NCI-H1105 (cell line): ENCODE measurements around the gene KIF21B.
A peak's percentile ranks its signal among the peaks of the same experiment; 100 is the strongest.

ENCODE experiments used
- DNase-seq: peaks from one replicate; lab custom pipeline; 2025; lab: John Stamatoyannopoulos, UW

The KIF21B gene

DNA sequence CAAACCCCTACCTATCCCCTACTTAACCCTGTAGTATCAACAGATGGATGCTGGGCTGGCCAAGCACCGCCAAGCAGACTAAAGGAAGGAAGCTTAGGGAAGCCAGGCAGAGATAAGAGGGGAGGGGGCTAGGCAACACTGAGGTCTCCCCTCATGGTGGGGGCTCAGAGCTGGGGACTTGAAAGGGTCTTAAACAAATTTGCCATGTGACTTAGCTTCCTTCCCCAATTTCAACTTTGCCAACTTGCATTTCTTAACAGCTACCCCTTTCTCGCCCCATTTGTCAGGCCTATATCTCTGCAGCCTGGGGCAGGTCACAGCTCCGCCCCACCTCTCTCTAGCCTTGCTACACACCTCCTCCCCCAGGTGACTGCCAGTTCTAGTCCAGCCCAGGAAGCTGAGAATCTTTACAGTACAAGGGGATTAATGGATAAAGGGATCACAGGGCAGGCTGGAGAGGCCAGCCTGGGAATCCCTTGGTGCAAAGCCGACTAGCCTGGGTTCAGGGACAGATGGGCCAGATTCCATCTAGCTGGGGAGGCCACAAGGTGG, 3.4 kb downstream of the KIF21B start:
- no peak for DNase-seq

DNA sequence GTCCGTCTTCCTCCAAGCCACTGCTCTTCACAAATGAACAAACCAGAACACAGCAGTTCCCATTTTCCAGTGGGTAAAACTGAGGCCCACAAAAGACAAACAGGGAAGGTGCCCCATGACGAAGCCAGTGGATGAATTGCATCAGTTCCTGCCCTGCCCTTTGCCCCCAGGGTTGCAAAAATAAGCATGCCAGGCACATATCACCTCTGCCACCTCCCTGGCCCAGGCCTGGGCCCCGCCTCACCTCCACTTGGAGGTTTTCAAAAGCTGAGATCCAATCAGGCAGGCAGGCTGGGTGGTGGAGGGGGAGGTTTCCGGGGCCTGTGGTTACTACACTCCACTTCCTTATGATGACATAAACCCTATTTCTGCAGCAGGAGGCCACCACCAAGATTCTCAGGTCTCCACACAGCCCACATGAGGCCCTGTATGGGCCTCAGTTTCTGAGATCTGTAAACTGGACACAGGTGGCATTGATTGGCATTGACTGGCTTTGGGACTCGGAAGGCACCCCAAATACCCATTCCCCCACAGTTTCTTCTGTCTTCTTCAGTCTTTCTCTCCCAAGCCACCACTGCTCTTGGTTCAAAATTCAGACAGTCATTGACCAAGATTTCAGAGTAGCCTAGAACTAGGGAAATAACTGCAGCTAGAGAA, 4.1 kb downstream of the KIF21B start:
- DNase-seq = no peak

DNA sequence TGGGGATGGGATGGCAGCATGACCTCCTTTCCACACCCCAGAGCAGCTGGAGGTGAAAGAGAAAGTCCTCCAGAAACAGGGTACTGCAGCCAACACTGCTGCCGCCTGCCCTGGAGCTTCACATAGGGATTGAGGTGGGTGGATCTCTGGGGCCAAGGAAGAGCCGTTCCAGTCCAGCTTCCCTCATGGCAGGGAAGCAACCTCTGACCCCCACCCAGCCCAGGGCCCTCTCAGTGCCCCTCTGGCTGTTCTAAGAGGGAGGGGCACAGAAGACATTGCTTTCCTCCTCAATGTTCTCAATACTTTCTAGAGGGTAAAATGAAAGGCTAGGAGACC, 5.7 kb downstream of the KIF21B start:
- no peak for DNase-seq

DNA sequence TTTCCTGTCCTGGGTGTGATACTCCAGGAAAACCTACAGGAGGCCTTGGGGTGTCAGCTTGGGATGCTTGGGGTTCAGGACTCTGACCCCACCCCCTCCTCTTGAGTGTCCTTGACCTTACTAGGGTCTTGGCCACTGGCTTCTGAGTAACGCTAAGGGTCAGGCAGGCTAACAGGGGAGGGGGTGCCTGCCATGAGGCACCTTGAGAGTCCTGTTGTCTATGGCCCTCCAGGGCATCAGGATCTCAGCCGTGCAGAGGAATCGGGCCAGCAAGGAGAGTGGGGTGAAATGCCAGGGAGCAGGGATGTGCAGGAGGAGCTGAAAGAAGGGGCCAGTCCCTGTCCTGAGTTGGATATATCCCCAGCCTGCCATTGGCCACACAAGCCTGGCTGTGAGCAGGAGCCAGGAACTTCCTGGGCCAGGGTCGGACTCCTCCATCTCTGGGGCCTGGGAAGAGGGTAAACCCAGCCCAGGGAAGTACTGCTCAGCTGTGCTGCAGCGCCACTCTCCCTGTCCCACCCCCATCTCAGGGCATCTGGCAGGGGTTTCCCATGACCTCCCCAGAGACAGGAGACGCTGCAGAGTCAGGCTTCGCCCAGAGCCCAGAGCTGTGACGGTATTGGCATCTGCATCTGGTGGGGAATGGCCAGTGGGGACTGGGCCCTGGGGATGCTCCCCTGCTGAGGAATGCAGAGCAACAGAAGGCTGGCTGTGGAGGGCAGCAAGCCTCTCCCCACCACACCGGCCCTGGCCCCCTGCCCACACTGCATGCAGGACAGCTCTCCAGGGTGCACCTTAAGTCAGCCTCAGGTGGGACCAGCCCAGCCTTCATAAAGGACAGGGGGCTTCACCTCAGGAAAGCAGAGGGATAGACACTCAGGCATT, 6.3 kb downstream of the KIF21B start:
- no peak for DNase-seq

DNA sequence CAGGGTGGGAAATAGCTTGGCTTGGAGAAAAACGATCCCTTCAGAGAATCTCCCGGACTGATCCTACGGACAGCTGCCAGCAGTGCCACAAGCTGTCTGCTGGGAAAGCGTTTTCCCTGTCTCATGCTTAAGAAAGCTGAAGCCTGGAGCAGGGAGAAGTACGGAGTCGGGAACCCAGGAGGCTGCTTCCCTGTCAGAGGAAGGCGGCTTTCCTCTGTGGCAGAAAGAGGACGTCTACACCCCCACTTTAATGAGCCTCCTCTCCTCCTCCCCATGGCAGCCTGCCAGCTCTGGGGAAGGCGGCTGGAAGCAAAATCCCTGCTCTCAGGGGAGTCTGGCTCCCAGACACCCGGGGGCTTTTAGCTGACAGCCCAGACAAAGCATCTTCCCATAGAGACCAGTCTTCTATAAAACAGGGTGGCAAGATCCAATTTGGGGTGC, 7.3 kb downstream of the KIF21B start:
- peak; percentile 85 for DNase-seq

DNA sequence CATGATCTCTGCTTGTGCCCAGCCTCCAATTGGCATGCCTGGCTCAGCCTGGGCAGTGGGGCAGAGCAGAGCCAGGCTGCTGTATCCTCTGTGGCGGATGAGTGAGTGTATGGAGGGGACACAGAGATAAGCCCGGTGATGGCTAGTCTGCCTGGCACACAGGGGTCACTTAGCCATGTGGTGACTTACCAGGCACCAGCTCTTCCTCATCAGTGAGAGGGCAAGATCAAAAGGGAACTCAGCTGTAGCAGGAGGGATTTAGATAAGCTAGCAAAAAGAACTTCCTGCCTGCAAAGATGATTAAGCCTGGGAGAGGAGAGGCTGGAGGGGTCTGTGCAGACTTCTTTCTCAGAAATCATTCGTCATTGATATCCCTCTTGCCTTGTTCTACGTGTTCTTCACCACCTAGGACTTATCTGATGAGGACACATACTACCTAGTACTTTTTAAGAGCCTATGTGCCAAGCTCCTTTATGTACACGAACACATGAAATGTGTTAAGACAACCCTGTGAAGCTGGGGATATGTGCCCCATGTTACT, 7.9 kb downstream of the KIF21B start:
- DNase-seq = no peak

DNA sequence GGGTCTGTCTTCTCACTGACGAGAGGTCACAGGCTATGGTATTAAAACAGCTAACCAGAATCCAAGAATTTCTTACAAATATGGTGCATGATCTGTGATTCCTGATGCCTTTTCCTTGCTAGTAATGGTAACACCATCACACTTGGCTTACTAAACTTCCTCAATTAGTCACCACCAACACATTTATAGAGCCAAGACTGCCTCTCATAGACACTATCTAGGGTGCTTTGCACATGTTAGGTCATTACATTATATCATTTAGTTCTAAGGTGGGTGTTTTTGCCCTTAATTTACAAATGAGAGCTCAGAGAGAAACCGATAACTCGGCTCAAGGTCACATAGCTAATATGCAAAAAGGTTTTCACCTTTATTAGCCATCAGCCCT, 8.7 kb downstream of the KIF21B start:
- DNase-seq = no peak

DNA sequence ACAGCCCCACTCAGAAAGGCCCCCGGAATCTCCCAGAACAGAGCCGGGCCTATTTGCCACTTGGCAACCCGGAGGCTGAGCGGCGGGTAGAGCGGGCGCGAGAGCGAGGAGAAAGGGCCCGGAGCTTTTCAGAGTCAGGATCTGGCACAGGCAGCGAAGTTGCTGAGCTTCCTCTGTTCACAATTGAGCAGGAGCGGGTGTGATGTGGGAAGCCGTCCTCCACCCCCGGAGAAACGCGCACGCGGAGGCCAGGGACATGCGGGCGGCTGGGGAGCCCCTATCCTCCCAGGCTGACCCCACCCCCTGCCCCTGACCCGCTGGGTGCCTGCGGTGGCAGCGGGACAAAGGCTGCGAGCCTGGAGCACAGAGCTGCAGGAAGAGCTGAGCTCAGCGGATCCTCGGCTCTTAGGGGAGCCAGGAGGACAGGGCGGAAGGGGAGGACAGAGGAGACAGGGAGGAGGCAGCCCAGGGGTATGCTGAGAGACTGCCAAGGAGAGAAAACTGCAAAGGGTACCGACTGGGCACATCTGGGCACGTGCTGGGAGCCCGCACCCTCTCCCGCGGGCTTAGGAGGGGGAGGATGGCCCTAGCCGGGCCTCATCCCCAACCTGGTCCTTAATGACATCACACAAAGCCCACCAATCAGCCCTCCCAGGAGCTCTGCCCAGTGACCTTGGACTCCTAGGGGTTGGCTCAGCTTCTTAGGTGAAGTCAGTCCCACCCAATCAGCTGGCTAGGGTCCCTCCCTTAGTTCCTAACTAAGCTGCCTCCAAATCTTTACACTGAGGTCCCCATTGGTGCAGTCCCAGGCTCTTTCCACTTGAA, 9.3 kb downstream of the KIF21B start:
- DNase-seq = no peak

DNA sequence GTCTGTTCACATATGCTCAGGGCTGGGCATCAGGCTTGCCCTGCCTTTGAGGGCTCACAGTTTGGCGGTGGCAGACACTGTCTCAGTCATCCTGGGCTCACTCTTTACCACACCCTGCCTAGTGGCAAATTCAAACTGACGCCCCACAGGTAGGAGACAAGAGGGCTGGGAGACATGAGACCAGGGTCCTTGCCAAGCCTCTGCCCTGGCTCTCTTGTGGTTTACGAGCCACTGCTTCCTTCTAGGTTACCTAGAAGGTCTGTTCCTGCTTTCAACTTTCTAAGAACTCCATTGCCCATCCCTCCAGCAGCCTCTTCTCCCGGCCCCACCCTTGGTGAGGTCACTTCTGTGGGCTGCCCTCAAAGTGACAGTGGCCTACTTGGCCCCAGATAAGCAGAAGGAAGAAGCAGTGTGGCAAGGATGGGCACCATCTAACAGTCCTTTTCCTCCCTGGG, 10.5 kb downstream of the KIF21B start:
- no peak for DNase-seq

DNA sequence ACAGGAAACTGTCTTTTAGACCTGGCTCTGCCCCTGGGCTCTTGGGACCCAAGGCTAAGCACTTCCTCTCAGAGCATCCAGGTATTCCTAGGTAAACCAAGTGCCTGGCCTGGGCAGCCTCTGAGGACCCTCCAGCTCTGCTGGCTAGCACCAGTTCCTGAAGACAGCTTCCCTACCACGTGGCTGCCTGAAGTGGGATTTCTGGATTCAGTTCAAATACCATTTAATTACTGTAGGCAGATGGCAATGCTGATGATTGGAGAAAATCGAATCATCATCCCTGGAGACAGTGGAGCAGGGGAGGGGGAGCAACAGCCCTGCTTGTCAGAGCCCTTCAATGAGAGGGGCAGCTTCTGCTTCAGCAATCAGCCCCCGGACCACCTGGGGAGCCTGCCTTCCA, 11.9 kb downstream of the KIF21B start:
- peak; percentile 70 for DNase-seq

DNA sequence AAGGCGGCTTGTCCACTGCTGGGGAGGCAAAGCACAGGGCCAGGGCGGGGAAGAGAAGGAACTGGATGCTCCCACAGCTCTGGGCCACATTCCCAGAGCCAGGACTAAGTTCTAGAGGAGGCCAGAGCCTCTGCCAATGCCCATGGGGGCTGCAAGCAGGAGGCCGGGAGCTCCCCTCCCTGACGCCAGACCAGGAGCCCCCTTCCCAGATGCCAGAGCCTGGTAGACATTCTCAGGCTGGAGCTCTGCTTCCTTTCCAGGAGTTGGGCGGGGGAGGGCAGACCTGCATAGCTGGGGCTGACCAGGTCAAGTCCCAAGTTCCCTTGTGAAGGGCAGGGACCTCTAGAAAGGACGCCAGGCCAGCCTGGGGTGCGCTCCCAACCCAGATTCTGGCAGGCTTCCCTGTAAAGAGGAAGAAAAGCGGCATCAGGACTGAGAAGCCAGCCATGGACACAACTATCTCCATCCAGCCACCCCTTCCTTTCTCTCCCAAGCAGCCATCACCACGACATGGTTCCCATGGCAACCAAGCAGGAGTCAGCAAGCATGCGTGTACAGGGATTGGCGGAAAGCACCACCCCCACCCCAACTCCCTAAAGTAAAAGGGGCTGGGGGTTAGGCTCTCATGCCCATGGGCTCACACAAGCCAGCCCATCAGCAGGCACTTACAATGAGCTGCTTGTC, 13.4 kb downstream of the KIF21B start:
- DNase-seq = no peak

DNA sequence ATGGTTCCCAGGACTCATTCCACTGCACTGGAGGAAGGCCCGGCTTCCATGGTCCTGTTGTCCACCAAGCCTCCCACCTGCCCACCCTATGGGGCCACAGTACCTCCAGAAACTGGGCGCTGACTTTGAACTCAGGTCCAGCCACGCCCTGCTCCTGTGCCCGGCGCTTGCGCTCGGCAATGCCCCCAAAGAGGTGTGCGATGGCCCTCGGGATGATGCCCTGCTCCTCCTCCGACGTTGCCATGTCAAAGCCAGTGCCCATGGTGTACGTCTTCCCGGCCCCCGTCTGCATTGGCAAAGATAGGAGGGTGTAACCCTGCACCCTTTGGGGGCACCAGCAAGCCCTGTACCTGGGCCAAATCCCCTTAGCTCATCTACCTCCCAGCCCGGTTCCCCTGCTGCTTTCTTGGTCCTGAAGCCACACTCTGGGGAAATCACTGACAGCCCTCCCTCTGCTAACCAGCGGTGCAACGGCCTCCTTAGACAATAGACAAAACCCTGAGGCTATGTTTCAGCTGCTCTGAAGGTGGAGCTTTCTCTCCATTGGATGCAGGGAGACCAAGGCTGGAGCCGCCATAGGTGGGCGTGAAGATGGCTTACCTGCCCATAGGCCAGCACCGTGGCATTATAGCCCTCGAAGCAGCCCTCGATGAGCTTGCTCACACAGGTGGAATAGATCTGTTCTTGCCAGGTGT, 14.7 kb downstream of the KIF21B start:
- DNase-seq = no peak

DNA sequence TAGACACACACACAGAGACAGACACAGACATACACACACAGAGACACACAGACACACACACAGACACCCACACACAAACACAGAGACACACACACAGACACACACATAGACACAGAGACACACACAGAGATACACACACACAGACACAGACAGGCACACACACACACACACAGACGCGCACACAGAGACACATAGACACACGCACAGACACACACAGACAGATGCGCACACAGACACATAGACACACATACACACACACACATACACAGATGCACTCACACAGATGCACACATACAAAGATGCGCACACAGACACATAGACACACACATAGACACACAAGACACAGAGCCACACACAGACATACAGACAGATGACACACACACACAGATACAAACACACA, 16.0 kb downstream of the KIF21B start:
- DNase-seq = no peak

DNA sequence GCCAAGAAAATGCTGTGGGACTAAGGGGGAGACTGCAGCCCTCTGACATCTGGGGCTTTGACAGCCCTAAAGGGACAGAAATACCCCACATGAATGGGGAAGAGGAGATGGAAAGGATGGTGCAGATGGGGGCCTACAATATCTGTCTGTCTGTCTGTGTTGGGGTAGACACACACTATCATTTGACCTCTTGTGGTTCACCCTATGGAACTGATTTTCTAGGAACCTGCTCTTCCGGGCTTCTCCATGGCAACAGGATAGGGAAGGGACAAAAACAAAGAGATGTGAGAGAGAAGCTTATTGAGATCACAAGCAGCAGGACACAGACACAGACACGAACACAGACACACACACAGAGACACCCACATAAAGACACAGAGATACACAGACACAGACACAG, 17.1 kb downstream of the KIF21B start:
- no peak for DNase-seq

DNA sequence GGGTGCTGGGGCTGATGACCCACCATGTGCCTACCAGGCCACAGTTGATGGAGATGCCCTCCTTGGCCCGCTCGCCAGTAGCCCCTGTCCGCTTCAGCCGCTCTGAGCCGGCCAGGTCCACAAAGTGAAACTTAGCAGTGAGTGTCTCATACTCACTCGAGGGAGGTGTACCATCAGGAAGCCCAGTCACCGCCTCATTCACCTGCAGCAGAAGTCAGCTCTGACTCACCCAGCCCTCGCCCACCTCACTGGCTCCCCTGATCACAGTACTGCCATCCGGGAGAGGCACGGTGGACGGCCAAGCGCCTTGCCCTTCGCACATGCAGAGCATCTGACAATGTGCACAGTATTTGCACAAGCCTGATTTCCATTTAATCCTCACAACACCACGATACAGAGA, 18.8 kb downstream of the KIF21B start:
- DNase-seq = no peak

DNA sequence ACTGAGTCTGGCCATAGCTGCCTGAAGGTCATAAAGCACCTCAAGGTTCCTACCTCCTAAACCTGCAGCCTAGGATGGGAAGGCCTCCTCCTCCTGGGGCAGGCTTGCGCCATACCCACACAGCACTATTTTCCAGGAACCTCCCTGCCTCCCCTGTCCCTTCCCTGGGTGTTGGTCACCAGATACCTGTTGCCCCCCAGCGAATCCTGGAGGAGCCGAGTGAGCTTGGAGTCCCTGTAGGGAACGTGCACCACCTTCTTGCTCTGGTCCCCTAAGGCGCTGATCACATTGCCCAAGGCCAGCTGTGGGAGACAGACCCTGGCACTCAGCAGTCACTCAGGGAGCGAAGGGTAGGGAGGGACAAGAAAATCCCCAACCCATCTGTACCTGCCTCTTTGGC, 19.4 kb downstream of the KIF21B start:
- no peak for DNase-seq

DNA sequence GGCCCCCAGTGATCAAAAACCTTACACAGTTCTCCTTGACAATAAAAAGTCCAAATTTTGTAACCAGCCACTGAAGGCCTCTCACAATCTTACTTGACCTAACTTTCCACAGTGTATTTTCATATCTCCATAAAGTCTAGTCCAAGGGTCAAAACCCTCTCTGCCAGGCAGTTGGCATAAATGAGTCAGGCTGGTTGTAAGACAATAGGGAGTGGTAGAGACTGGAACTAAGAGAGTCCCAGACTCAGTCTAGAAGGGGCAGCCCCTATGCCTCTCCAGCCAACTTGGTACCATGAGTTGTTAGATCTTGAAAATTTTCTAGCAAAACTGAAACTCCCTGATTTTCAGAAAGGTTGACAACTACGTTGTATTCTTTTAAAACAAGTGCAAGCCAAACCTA, 21.0 kb downstream of the KIF21B start:
- DNase-seq = no peak

DNA sequence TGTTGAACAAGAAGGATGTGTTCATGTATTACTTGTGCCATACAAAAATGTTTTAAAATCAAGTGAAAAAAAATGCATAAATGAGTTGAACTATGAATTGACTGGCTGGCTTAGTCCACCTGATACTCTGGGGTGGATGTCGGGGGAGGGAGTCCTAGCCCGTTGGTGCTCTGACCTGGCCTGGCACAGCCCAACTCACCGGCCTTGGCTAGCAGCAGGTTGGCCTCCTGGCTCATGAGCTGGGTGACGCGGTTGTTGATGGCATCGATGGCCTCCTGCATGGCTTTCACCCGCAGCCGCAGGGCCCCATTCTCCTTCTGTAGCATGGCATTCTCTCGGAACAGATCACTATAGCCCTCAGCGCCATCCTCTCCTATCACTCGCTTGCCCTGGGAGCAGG, 21.6 kb downstream of the KIF21B start:
- DNase-seq = no peak

DNA sequence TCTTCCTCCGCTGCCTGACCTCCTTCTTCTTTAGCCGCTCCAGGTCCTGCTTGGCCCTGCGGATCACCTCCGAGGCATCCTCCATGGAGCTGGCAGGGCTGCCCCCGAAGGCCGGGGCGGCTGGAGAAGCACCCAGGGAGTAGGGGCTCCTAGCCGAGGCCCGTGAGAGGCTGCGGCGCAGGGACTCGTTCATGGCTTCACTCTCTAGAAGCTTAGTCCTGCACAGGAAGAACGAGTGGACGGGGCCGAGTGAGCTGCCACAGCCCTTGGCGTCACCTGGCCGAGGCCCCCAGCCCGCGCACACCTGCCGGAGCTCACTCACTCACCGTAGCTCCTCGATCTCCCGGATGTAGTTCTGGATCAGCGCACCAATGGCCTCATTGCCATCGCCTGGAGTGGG, 23.1 kb downstream of the KIF21B start:
- DNase-seq = no peak

DNA sequence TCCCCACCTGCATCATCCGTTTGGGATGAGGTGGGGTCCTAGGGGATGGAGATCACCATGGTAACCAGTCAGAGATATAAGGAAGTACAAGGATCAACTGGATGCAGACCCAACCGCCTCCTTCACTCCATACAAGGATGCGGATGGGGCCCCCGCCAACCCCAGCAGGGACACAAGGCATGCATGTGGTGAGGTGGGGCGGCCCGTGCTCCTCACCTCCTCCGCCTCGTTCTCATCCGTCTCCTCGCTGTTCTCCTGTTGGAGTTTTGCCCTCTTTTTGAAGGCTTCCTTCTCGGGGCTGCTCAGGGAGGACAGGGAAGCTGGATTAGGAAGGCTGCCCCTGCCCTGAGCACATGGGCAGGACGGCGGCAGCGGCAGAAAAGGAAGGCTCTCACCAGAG, 23.8 kb downstream of the KIF21B start:
- no peak for DNase-seq

DNA sequence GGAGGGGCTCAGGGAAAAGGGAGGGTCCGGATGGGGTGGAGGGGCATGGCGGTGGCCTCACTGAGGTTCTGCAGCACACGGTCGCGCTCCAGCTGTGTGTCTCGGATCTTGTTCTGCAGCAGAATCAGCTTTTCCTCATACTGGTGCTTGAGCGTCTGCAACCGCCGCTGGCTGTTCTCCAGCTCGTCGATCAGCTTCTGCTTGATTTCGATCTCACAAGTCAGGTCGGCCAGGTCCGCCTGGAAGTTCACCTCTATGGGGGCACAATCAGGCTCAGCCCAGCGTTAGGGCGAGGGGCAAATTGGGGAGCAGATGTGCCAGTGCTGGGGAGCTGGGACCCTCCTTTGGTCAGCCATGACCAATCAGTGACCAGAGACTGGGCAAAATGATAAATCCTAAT, 25.2 kb downstream of the KIF21B start:
- no peak for DNase-seq
